HG02852 (cell line): Measurements from ENCODE around the gene HERC2.

Source experiments
- ATAC-seq: cut with Tn5 transposase; IDR thresholded peaks from one replicate; pipeline ENCODE4 v1.9.1; 2021; ENCODE audit warnings: mild to moderate bottlenecking, moderate library complexity; ENCODE audit not compliant: unreplicated experiment

HERC2 gene

DNA sequence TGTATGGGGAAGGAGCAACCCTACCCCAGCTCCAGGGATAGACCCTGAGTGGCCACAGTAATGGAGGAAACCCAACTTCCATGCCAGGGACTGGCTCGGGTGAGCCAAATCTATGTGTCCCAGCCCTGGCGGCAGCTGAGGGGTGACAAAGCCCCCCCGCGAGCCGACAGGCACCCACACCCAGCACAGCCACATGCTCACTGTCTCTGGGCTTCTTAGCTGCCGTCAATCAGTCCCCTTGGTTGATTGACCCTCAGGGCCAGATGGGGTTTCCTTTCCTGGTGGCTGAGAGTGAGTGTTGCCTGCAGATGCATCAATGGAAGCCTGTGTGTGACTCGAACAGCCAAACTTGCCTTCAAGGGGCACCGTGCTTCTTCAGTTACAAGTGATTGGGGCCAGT lies 220.8 kb downstream of the HERC2 start:
- ATAC-seq = no peak

DNA sequence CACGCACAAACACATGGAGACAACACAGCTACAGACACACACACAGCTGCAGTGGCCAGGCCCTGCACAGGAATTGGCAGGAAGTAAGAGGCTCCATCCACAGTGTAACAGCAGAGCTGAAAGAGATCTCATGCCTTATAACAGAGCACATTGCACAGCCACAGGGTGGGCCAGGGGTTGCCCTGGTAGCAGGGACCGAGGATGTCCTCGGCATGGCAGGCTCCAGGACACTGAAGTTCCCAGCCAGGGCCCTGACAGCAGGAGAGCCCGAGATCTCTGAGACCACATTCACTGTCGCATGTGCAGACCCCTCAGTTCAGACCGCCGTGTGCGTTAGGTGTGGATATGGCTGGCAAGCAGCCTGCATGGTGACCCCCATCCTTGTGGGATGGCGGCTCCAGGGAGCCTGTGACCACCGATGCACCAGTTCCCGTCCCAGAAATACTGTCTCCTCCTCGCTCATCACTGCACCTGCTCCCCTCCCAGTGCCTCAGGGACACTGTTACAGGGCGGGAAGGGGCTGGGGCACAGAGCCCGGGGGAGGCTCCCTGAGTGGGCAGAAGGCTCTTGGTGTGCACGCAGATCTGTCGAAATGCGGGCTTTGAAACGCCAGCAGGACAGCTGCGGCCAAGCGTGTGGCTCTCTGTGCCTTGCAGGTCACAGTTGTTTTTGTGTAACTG lies 221.3 kb downstream of the HERC2 start:
- ATAC-seq = no peak

DNA sequence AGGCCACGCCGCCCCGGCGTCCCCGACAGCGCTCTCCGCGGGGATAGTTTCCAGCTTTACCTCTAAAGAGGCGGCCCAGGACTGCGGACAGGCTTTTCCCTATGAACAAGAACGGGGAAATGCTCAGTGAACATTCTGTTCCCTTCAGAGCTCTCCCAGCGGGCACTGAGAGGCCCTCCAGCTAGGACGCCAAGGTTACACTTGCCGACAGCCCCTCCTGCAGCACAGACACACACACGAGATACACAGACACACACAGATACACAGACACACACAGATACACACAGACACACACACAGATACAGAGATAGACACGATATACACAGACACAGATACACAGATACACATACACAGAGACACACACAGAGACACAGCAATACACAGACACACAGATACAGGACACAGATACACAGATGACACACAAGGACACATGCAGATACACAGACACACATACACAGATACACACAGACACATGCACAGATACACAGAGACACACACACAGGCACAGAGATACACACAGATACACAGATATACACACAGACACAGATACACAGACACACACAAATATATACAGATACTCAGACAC lies 222.3 kb downstream of the HERC2 start:
- no peak for ATAC-seq

DNA sequence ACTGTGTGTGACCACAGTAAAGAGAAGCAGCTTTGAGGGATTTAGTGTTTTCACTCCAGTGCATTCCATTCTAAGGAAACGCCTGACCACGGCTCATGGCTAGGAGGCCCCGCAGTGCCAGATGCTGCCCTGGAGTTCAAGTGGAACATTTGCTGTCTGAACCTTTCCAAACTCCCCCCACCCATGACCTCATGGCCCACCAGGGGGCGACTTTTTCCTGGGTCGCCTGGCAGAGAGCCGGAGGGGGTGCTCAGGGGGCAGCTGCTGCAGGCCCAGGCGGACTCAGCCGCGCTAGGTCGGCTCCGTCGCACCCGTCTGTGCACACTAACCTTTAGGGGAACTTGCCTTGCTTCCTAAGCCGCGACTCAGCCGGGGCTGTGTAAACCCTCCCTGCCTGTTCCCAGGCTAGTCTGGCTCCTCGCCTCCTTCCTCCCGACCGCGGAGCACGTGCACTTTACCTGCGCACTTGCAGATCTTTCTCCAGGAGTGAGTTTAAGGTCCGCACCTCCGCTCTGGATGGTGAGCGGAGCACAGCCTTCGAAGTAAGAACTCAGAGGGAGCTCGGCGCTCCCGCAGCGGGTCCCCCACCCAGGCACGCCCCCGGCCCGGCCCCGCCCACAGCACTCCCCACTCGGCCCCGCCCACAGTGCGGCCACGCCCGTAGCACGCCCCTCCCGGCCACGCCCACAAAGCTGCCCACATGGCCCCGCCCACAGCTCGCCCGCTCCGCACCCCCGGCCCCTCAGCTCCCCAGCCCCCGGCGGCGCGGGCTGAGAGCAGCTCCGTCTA lies 223.0 kb downstream of the HERC2 start, which contains the start of gene OCA2:
Gene OCA2 (minus strand): TSS at position 550 of the 789 bp plus-strand sequence. CDS start 17,441 bp downstream, outside the sequence.
- ATAC-seq = no peak

DNA sequence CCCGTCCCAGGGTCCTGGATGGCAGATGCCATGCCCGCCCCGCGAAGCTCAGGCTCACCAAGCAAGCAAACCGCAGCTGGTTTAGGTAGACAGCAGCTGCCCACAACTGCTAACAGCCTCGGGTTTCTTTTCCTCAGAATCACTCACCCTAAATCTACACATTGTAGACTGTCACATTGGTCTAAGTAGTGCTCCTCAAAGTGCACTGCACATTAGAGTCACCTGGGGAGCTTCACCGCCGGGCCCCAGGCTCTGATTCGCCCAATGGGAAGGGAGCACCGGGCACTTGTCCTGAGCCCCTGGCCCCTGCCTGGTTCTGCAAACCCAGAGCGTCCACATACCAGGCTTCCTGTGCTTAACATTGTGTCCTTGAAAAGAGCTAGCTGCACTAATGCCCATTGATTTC lies 223.6 kb downstream of the HERC2 start:
- no peak for ATAC-seq

DNA sequence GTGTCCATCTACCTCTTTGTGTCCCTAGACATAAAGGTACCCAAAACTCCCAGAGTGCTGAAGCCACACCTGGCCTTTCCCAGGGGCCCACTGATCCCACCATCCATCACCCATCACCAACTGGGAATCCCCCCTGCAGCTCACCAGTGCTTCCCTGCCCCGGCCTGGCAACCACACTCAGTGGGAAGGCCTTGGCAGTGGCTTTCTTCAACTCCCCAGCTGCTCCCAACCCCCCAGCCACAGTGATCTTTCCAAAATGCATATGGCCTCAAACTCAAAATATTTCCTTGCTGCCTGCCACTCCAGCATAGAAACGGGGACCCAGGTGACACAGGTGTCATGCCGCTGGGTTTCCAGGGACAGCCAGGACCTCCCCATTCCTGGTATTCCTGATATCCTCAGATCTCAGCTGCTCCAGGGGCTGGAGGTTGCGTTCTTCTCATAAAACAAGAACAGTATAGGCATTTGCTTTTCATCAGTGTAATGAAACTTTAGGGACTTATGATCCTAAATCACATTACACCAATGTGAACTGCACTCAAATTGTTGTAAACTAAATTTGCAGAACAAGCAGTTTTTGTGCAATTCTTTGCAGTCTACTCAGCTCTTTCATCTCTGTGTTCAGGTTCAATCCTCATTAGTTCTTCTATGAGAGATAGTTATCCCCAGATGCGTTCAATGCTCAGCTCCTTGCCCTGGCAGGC lies 224.2 kb downstream of the HERC2 start:
- no peak for ATAC-seq

DNA sequence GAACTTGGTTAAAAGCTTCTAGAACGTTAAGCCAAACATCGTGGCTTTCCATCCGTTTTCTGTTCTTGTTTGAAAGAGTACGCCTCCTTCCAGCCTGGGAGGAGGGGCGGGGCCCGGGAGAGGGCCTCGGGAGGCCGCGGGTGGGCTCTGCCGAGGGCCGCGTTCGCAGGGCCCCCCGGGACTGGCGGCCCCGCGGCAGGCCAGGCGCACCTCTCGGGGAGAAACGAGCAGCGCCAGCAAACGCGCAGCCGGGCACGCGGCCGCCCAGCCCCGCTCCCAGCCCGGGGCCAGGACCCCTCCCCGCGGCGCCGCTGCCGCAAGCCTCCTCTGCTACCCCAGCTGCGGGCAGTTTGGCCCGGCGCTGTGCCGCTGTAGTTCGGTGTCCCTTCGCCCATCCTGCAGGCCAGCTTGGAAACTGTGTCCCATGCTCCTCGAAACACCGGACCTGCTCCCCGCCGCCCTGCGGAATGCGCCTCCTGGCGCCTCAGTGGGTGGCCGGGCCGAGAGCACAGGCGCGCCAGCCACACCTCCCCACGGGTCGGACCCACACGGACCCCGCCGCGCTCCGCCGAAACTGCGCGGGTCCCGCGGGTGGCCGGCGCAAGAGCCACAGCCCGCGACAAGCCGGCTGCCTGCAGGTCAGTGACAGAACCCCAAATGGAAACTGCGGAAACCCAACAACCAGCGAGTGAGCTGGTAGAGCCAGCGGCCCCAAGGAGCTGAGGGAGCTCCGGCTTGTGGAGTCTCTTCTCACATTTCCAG lies 225.1 kb downstream of the HERC2 start:
- no peak for ATAC-seq

DNA sequence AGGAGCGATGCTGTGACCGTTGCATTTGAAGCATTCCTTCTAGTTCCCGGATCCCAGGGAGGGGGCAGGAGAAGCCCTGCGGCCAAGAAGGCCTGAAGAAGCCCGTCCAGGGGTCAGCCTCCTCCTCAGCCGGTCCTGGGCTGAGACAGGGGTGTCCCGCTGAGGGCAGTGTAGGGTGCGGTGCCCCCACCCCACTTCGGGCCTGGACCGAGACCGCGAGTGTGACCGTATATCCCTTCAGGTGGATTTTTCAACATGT lies 225.6 kb downstream of the HERC2 start:
- peak; percentile 7 for ATAC-seq

DNA sequence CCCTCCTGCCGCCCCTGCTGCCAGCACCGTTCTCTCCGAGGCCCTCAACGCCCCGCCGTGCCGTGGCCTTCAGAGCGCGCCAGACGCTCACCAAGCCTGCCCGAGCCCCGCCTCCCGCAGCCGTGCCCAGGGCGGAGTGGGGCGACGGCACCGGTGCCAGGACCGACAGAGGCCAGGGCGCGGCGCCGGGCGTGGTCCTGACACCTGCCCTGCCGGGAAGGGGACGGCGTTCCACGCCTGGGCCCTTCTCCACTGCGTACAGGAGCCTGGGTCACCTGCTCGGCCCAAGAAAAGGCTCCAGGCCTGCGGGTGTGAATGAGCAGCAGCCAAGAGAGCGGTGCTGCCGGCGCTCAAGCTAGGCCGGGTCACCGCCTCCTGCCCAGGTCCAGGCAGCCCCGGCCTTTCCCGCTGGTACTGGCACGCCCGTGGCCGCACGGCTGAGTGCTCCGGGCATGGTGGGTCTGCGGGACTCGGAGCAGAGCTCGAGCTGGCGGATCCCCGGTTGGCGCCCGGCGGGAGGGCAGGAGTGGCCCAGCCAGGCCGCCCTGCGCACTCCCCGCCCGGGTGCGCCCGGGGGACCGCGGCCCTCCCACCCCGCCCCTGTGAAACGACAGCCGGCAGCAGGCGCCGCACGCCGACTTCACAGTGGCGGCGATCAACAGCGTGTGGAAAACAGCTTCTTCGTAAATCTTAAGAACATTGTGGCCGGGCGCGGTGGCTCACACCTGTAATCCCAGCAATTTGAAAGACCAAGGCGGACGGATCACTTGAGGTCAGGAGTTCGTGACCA lies 227.1 kb downstream of the HERC2 start:
- no peak for ATAC-seq

DNA sequence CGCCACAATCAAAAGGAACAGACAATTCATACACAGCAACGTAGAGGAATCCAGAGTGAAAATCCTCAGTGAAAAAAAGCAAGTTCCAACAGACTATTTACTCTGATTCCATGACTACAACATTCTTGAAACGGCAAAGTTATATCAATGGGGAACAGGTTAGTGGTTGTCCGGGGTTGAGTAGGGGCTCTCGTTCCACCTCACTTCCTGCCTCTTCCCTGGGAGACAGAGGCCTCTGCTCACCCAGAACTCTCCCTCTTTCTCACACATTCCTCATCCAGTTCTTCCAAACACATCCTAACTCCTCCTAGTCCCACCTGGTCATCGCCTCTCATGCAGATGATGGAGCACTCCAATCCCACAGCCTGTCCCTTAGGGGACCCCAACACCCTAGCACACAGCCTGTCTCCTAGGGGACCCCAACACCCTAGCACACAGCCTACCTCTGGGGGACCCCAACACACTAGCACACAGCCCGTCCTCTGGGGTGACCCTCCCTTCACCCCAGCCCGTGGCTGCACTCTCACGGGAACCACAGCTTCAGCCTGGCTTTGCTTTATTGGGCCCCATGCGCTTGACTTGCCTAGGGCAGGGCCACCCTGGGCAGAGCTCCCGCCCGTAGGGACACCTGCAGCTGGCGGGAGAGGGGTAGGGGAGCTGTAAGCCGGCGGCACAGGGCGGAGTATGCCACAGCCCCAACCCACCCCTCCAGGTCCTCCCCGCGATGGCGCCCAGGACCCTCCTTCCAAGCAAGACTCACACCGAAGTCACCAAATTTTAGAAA lies 228.0 kb downstream of the HERC2 start:
- ATAC-seq = no peak

DNA sequence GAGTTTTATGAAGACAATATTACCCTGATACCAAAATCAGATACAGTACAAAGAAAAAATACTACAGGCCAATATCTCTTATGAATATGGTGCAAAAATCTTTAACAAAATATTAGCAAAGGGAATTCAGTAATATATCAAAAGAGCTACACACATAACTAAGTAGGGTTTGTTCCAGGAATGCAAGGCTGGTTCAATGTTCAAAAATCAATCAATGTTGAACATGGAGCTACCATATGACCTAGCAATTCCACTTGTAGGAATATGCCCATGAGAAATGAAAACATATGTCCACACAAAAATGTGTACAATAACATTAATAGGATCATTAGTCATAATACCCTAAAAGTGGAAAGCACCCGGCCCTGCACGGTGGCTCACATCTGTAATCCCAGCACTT lies 230.7 kb downstream of the HERC2 start:
- ATAC-seq = no peak

DNA sequence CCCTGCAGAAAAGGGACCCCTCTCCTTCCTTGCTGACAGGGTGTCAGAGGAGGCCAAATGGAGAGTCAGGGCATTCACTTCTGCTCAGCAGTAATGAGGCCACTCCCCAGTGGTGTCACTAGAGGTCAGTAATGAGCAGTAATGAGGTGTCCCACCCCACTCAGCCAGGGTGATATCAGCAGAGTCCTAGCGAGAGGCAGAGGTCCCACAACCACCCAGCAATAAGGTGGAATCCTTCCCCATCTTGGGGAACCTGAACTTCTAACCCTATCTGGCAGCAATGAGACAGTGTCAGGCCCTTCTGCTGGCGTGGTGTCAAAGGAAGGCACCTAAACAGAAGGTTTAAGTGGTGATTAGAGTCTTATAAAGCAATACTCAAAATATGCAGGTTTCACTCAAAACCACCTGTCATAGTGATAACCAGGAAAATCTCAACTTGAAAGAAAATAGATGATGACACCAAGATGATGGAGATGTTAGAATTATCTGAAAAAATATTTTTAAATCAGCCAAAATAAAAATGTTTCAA lies 235.7 kb downstream of the HERC2 start:
- peak; percentile 92 for ATAC-seq

DNA sequence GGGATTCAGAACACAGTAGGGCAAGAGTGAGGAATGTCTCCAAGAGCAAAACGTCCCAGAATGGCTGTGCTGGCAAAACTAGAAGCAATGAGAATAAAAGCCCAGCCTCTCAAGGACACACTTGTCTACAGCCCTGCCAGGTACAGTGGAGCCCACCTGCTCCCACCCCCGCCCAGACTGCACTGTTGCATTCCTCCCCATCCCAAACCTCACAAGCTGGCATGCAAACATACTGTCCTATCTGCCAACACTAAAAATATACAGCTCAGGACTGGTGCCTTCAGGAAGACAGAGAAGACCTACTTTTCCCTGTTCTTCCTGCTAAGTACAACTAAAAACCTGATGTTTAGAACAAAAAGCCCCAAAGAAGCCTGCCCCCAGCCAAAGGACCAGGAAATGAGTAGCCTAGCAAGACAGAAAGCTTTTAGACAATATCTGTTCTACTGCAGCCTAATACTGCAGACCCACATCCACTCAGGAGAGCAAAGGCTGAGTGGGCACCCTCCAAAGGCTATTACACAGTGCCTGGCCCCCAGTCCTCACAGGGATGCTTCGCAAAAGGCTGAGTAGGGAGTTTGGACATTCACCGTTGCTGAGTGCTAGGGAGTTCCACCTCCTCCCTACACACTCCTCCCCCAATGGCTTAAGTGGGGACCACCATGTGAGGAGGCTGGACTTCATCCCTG lies 236.3 kb downstream of the HERC2 start:
- ATAC-seq = peak; percentile 12

DNA sequence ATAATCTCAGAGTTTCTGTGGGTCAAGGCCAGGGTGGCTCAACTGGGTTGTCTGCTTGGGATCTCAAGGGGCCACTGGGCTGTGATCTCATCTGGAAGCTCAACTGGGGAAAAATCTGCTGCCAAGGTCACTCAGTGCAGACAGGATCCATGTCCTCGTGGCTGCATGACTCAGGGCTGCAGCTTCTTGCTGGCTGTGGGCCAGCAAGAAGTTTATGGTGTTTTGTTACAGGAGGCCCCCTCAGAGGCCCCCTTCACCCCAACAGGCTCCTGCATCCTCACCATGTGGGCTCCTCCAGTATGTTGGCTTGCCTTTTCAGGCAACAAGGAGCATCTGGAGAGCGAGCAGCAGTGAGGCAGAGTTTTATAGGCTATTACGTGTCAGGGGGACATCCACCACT lies 237.4 kb downstream of the HERC2 start:
- no peak for ATAC-seq

DNA sequence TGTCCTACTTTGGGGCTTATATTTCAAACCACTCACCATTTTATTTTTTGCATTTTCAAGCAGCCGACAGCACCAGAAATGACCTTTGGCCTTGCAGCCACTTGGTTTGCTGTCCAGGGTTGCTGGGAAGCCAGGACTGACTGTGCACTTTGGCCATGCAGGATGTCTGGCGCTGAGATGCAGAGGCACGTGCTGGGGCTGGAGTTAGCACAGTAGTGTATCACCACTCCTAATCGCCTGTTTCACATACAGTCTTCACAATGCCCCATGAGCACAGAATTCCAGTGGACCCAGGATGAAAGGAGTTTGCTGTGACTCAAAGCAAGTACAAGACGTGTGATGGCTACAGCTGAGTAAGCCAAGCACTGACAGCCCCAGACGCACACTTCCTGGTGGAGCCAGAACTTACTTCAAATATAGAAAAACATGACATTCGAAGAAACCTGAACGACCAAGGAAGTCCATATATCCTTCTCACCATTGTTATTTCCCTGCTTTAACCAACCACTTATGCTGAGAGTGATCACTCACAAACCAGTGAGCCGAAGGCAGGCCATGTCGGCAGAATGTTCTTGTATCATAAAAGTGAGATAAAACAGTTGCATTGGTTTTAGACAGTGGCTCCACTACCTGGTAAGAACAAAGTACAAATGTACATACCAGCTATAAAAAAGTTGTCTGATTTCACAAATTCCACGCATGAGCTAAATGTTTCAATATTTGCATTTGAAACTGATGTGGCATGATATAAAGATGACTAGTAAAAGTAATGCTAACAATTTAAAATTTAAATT lies 238.9 kb downstream of the HERC2 start:
- ATAC-seq = no peak

DNA sequence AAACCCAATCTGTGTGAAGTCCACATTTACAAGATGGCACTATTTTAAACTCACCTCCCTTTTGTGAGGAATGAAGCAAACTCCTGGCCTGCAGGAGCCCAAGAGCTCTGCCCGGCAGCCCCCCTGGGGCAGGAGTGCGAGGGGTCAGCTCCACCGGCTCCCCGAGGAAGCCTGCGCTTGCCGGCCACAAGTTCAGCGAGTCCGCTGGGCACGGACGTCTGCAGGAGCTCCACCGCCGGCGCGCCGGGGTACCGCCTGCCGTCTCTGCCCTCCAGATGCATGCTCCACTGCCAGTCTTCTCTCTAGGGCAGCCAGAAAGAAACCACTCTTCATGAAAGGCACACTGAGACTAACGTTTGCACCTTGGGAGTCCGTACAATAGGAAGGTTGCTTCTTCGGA lies 240.4 kb downstream of the HERC2 start:
- ATAC-seq = no peak

DNA sequence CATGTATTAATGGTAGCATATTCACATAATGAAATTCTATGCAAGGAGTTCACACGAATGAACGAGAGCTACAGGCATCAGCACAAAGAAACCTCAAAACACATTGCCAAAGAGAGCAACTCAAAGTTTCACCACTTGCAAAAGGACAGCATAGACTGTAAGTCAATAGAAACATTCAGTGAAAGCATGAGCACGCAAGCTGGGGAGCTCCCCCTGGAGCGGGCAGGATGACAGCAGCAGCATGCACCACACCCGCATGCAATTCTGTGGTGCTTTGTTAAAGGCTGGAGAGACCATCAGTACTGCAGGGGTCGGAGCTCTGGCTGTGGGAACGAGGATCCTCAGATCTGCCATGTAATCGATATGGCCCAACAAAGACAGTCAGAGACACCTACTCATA lies 241.6 kb downstream of the HERC2 start:
- ATAC-seq = no peak
